ENCODE results near the gene THRB.

GRCh38 chr3:24332092-24332491 lies 162.6 kb downstream of the THRB start:
- TF ChIP-seq TAF1 (IDR thresholded peaks at IDR 0.05; ENCODE audit: low read depth, low read length) (no peak), POLR2AphosphoS5 (IDR thresholded peaks at IDR 0.05; ENCODE audit: low read depth, low read length) (no peak)
